Caki2 (cell line): ENCODE results near the gene TANGO2. TPM values are rescaled to one million over a fixed set of nuclear protein-coding genes. Genes with fewer than 3 reads are reported as not detected.

ENCODE experiments used
- DNase-seq: peaks from one replicate; pipeline ENCODE4 v3.0.0-alpha.2; 2015; ENCODE audit warnings: low read depth
- in situ Hi-C: cut with HindIII; loops from 2 replicates; pipeline ENCODE4 v1.10.0; 2016; ENCODE audit warnings: low sequenced_read_pairs, low pct_unique_long_range_greater_than_20kb, mixed read lengths
- total RNA-seq: library from RNA; depleted of rRNA; stranded (reverse); fragments of >200 nt; shearing (Covaris generic); gene quantifications from 2 replicates; pipeline ENCODE4 v1.2.3, GENCODE V29; 2014; ENCODE audit warnings: low replicate concordance

TANGO2 gene
- total RNA-seq, 1 experiment from 2014 or later: 55.2 TPM

- DNase-seq: no peak
- in situ Hi-C loops: no loop called here
These were observed 11.6 kb downstream of the TANGO2 start for GRCh38 chr22:20032407-20032991.

- in situ Hi-C loops: no loop called here
- DNase-seq: no peak
These were observed 12.3 kb downstream of the TANGO2 start for GRCh38 chr22:20033045-20033706.

GRCh38 chr22:20034143-20034542 is 13.2 kb downstream of the TANGO2 start:
- in situ Hi-C loops: no loop called here
- peak; percentile 36 for DNase-seq

- DNase-seq: no peak
- in situ Hi-C loops: no loop called here
These were observed 14.6 kb downstream of the TANGO2 start for GRCh38 chr22:20035375-20036083.

DNA sequence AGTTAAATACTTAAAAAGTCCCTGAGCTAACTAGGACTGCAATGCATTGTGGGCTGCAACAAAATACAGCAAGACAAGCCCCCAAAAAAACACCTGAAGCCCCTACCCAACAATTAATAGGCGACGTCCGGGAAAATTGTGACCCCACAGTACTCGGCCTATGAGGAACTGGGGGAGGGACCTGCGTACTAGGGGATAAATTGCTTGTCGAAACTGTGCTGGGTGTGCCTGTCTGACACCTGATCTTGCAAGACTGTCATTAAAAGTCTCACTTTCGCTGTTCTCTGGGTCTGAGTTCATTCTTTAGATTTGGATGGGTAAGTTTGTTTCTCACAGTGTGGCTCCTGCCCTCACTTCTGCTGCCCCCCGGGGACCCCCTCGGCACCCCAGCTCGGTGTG is 15.2 kb downstream of the TANGO2 start:
- no peak for DNase-seq
- in situ Hi-C loops: no loop called here

DNA sequence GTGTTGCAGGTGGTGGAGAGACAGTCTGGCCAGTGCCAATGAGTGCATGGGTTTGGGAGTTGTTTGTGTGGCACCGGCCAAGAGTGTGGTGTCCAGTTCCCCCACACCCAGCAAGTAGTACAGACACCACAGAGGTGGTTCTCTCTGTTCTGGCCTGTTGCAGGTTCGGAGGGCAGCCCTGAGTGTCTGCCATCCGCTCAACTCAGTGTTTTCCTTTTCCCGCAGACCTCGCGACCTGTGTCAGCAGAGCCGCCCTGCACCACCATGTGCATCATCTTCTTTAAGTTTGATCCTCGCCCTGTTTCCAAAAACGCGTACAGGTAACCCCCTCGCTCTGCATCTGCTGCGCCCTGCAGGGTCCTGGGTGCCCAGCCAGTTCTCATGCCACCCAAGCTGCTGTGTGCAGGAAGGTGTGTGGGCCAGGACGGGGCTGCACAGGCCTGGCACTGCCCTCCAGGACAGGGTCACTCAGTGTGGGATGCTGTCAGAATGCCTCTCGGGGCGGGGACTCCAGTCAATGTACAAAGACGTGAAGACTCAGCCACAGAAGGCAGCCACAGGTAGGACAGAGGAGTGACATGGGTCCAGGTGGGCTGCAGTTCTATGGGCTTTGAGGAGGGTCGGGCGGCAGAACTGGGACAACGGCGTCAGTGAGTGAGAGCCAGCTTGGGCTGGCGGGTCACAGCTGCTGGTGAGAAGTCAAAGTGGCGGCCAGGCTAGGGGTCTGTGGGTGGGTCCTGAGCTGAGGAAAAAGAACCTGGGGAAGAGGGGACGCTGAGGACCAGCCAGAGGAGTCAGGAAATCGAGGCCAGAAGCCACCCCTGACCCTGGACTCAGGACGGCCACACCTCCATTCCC is 15.9 kb downstream of the TANGO2 start:
- in situ Hi-C loops: no loop called here

DNA sequence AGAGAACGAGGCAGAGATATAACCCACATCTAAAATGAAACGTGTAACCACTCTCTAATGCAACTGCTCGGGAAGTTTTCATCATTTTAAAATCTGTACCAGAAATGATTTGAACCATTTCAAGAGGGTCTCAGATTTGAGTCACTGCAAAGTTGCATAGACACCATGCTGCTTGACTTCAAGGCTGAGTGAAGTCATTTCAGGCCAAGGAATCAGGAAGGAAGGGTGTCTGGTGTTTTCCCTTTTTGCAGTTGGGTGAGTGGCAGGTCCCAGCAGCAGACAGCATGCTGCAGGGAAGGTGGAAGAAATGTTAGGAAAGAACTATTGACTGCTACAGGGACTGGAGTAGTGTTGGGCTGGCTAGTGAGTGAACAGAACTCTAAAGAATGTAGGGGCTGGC is 16.5 kb downstream of the TANGO2 start:
- DNase-seq: no peak
- in situ Hi-C loops: no loop called here

More for the DNA sequence above, 15.9 kb downstream of the TANGO2 start:
- DNase-seq: no peak

- in situ Hi-C loops: no loop called here
- no peak for DNase-seq
These were observed 17.7 kb downstream of the TANGO2 start for GRCh38 chr22:20038574-20038973.

DNA sequence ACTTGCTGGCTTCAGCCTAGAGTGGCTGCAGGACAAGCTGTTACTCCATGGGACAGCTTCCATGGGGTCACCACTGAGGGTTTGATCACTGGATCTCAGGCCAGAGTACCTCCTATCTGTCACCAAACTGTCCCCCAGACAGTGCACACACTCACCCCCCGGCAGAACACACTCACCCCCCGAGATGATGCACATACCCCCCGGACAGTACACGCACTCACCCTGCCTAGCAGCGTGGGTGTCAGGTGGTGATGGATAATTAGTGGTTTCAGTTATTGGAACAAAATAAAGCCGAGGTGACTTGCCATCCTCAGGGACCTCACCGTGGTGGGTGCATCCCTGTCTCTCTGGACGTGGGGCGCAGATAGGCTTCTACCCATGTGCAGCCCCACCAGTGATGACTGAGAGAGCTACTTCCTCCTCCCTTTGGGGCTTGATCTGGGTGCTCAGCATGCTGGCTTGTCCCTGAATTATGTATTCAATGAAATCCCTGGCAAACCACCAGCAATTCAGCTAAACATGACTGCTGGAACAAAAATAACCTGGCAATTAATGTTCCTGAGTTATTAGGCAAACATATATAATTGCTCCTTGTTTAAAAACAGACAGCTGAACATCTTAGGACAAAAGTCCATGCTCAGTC is 18.9 kb downstream of the TANGO2 start:
- in situ Hi-C loops: no loop called here
- DNase-seq: no peak

DNA sequence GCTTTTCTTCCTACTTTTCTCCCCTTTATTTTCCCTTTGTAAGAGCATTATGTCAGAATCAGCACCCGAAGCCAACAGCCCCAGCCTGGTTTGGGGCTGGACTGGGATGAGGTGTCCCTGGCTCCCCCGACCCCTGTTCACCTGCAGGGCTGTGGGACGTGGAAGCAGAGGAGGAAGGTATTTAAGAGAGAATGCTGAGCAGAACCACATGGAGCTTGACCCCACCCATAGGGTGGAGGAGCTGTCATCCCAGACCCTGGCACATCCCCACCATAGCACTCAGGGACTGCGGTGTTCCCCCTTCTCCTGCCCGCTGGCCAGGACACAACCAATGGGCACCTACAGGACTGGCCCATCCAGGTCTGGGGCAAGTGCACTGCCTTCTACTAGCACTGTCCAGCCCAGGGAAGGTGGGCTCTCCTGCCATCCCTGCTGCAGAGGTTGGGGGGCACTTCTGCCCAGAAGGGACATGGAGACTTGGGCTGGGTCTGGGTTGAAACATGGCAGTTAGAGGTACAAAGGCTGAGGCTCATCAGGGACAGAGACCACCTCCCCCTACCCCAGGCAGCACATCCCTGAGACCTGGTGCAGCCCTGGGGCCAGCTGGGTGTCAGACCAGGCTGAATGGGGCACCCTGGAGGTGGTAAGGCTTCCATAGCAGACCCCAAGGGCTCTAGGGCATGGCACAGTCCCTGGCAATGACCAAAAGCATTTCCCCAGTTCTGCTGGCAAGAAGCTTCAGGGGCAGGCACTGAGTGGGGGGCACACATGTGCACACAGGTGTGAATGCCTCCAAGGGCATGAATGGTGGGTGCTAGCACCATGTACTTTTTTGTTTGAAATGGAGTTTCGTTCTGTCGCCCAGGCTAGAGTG is 19.7 kb downstream of the TANGO2 start:
- no peak for DNase-seq
- in situ Hi-C loops: no loop called here

DNA sequence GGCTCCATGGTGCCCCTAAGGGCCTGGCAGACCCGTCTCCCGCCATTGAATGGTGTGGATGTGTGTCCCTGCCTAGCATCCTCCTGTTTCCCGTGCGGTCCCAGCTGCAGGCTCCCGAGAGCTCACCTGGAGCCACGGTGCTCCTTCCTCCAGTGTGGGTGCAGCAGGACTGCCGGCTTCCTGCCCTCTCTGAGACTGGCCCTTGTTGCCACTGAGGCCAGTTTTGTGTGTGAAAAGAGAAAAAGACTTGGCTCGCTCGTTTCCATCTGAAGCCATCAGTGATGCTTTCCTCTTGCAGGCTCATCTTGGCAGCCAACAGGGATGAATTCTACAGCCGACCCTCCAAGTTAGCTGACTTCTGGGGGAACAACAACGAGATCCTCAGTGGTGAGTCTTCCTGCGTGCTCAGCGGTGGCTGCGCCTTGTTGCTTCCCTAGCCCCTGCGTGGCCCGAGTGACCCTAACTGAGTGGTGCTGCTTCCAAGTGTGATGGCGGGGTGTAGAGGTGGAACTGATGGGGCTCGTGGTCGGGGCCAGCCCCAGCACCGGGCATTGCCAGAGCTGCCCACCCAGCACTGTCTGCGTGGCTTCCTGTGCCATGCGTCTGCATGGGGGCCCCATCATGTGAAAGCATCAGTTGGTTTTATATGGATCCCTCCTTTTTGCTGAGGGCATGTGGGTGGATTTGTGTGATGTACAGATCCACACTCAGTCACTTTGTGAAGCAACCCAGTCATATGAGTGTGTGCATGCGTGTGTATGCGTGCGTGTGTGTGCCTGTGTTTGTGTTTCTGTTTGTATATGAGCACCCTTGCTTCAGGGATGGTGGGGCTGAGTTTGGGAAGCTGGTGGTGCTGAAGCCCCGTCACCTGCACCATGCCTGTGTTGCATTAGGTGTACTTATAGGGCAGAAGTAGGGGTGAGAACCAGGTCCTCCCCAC is 22.4 kb downstream of the TANGO2 start:
- no peak for DNase-seq
- in situ Hi-C loops: no loop called here

- in situ Hi-C loops: no loop called here
These were observed 23.1 kb downstream of the TANGO2 start for GRCh38 chr22:20043997-20044342.

GRCh38 chr22:20044495-20045151 is 23.7 kb downstream of the TANGO2 start:
- in situ Hi-C loops: no loop called here
- DNase-seq: no peak

More at GRCh38 chr22:20043997-20044342, 23.1 kb downstream of the TANGO2 start:
- DNase-seq: no peak

GRCh38 chr22:20046730-20047129 is 25.8 kb downstream of the TANGO2 start:
- DNase-seq: no peak
- in situ Hi-C loops: no loop called here

GRCh38 chr22:20051927-20052308 is 31.0 kb downstream of the TANGO2 start:
- DNase-seq: no peak
- in situ Hi-C loops: no loop called here
